Uterus (tissue), 2 donors: ENCODE results near the gene SEC22C.

Experiments used
- CTCF ChIP-seq, 4 experiments: fragments of 200-600 bp in 2 of 4; fragments of 450-650 bp in 2 of 4; sonication (generic) in 2 of 4; IDR thresholded peaks; one replicate each; pipeline ENCODE4 v1.5.1; 2016 to 2019; ENCODE audit warnings: antibody characterized with exemption in 4 of 4, mild to moderate bottlenecking in 2 of 4, moderate library complexity in 1 of 4
- POLR2A ChIP-seq, 2 donors: fragments of 450-650 bp; IDR thresholded peaks; one replicate each; pipeline ENCODE4 v1.6.1; 2016; ENCODE audit warnings: antibody characterized with exemption in 2 of 2, mild to moderate bottlenecking in 1 of 2, moderate library complexity in 1 of 2

GRCh38 chr3:42600958-42601675 lies 19.4 kb upstream of the SEC22C start:
- TF ChIP-seq CTCF (IDR thresholded peaks at IDR 0.05), result peak in 3 of 4 experiments; percentile 2 to 36 (median 15)
- no peak for TF ChIP-seq POLR2A (IDR thresholded peaks at IDR 0.05)
